Activated CD8-positive, alpha-beta memory T cell treated with anti-CD3 and anti-CD28 coated beads for 24 hours (primary cell): Measurements from ENCODE around the gene ZPBP.

Source experiments
- DNase-seq: peaks from one replicate; pipeline ENCODE4 v3.0.0-alpha.2; 2020

ZPBP gene

DNA sequence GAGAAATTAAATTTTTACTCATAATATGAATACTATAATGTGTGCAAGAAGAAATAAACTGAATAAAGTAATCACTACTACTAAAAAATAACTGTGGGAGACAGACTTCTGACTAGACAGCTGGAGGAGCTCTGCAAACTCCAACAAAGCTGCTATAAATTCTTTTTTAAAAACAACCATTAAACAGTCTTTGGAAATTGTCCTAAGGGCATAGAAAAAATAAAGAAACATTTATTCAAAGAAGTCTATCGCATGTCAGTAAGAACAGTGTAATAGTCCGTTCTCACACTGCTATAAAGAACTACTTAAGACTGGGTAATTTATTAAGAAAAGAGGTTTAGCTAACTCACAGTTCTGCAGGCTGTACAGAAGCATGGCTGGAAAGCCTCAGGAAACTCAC lies 56.0 kb downstream of the ZPBP start:
- DNase-seq, result no peak

DNA sequence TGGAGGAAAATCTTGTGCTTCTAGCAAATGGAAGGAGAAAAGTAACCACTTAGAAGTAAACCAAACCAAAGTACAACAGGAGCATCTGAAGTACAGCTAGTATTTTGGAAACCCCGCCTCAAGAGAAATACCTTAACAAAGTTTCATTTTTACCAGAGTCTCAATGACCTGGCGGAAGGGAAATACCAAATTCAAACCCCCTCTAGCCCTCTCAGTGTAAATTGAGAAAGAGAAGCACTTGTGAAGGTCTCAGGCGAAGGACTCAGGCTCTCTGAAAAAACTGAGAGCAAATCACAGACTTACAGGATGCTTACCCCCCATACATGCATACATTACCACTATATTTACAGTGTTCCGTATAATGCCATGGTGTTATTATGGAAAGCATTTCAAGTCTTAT lies 70.1 kb downstream of the ZPBP start:
- no peak for DNase-seq

DNA sequence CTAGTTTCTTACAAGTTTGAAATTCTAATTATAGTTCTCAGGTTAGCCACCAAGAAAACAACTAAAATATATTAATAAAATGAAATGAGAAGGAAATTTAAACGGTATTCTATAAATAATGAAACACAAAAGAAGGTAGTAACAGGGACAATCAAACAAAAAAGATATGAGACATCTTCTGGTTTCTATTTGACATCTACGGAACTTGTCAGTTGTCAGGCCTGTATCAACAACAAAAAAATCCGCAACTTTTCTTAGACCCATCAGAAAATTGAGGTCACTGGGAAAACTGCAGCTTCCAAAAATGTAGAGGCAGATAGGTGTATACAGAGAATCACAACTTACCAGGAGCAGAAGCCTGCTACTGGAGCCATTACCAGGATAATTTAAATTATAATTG lies 70.6 kb downstream of the ZPBP start:
- no peak for DNase-seq

DNA sequence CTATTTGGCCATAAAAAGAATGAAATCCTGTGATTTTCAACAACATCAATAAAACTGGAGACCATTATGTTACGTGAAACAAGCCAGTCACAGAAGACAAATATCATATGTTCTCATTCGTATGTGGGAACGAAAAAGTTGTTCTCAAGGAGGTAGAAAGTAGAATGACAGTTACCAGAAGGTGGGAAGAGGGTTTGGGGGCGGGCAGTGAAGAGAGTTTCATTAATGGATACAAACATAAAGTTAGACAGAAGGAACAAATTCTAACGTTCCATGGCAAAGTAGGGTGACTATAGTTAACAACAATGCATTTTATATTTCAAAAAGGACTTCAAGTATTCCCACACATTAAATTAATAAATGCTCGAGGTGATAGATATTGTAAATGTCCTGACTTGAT lies 97.4 kb downstream of the ZPBP start:
- no peak for DNase-seq

DNA sequence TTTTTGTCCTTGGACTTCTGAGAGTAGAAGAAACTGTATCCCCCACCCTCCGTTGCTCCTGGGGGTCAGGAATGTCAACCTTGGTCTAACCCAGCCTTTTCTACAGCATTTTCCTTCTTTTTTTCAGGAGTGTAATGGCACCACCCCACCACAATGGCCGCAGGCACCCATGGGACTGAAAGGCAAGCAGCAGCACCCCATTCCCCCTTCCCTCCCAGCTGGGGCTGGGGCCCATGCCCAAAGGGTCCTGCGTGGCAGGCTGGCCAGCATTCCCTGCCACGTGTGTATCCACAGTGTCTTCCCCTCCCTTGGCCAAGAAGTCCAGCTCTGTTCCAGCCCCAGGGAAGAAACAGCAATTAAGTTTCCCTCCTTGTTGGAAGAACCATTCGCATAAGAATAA lies 106.9 kb downstream of the ZPBP start:
- DNase-seq, result no peak

DNA sequence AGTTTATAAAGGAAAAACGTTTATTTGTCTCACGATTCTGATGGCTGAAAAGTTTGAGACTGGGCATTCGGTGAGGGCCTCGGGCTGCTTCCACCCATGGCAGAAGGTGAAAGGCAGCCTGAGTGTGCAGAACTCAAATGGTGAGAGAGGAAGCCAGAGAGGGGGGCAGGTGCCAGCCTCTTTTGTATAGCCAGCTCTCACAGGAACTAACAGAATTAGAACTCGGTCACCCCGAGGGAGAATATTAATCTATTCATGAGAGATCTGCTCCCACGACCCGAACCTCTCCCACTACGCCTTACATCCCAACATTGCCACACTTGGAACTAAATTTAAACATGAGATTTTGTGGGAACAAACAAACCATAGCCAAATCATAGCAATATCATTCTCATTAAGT lies 112.6 kb downstream of the ZPBP start:
- no peak for DNase-seq

DNA sequence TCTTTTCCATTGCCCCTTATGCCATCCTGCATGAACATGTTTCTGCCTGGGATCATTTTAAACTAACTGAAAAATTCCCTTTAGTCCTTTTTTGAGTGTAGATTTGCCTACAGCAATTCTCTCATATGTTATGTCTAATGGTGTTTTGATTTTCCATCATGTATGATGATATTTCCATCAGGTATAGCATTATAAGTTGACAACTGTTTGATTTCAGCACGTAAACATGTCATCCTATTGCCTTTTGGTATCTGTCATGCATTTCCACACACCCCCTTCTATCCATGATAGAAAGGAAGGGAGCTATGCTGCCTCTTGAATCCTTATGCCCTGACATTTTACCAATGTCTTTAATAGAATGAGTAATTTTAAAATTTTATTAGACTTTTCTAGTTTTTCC lies 116.8 kb downstream of the ZPBP start:
- DNase-seq, result no peak

DNA sequence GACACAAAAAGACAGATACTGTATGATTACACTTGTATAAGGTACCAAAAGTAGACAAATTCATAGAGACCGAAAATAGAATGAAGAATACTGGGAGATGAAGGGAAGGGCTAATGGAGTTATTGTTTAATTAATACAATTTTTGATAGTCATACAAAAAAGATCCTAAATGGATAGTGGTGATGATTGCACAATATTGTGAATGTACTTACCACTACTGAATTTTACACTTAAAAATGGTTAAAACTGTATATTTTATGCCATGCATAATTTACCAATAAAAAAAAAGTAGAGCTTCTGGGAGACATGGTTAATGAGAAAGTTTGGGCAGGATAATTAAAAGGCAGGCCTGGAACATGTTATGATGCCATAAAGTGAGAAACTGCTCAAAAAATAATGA lies 119.0 kb downstream of the ZPBP start:
- DNase-seq, result no peak

DNA sequence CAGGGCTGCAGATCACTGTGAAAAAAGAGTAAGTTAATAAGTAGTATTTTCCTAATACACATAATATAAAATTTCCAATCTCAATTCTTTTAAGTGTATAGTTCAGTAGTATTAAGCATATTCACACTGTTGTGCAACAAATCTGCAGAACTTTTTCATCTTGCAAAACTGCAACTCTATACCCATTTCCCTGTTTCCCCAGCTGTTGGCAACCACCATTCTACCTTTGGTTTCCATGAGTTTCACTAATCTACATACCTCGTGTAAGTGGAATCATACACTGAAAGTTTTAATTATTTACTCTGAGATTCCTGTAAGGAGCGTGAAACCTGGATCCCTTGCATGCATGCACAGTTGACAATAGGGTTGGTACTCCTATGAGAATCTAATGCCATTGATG lies 155.4 kb downstream of the ZPBP start:
- no peak for DNase-seq

DNA sequence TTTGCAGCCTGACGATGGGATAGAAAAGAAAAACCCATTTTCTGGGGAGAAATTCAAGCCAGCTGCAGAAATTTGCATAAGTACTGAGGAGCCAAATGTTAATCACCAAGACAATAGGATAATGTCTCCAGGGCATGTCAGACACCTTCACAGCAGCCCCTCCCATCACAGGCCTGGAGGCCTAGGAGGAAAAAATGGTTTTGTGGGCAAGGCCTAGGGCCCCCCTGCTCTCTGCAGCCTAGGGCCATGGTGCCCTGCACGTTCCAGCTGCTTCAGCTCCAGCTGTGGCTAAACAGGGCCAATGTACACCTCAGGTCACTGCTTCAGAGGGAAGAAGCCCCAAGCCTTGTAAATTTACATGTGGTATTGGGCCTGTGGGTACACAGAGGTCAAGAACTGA lies 161.4 kb downstream of the ZPBP start:
- DNase-seq, result no peak

DNA sequence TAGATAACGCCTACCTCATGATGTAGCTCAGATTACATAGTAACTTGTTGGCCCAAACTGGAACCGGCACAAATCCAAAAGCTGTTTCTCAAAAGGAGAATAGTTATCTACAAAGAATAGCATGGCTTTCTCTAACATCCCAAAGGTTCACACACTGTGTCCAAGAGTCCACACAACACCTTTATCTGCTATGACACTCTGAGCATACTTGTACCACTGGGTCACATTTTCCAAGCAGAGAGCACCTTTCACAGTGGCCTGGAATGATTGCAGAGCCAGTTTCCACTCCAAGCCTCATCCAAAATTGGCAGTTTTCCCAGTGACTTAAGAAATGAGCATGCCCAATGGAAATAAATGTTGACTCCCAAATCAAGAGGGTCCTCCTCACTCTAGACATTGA lies 164.3 kb downstream of the ZPBP start:
- no peak for DNase-seq

DNA sequence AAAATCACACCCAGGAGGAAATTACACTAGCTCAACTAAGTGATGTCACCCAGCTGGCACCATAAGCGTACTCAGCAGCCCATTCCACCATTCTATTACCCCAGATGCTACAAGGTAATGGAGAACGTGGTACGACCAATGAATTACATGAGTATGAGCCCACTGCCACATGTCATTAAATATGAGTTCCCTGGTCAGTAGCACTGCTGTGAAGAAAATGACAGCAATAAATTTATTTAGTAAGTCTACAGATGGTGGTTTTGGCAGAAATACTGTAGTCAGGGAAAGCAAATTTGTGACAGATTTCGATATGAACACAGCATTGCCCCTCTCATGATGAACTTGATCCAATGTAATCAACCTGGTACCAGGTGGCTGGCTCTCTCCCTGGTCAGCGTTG lies 165.4 kb downstream of the ZPBP start:
- no peak for DNase-seq

DNA sequence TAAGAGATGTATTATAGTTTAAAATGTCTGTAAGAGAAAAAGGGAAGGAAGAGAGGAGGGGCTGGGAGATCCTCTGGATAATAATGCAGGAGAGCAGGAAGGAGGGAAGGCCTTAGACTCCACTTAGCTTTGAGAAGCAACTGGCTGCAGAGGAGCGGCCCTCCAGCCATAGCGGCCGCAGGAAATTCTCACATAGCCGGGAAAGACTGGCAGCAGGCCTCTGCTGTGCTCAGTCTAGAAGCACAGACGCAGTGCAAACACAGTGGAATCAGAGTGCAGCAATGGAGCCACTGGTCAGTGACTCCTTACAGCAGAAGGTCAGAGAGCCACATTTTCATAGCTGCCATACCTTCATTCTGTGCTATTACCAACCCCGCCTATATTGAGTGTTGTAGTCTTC lies 166.3 kb downstream of the ZPBP start:
- DNase-seq, result no peak

DNA sequence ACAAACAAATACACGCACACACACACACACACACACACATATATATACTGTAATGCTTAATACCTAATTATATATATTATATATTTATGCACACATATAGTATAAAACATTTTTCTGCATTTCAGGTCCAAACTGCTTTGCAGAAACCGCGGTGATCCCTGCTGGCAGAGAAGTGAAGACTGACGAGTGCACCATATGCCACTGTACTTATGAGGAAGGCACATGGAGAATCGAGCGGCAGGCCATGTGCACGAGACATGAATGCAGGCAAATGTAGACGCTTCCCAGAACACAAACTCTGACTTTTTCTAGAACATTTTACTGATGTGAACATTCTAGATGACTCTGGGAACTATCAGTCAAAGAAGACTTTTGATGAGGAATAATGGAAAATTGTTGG lies 181.1 kb downstream of the ZPBP start:
- DNase-seq, result no peak

DNA sequence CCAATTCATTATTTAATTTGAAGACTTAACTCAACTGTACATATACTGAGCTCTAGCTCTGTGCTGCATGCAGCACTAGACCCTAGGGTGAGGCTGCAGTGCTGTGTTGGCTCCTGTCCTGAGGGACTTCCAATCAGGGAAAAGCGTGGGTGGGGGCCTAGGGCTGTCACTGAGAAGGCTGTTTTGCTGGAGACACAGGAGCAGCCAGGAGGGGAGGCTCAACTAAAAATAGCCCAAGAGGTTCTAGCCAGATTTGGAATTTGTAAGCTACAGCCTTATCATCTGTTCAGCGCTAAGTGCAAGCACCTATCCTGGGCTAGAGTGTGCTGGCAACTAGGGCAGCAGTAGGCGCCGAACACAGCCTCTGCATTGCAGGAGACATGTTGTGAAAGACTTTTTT lies 198.5 kb downstream of the ZPBP start:
- DNase-seq, result no peak

DNA sequence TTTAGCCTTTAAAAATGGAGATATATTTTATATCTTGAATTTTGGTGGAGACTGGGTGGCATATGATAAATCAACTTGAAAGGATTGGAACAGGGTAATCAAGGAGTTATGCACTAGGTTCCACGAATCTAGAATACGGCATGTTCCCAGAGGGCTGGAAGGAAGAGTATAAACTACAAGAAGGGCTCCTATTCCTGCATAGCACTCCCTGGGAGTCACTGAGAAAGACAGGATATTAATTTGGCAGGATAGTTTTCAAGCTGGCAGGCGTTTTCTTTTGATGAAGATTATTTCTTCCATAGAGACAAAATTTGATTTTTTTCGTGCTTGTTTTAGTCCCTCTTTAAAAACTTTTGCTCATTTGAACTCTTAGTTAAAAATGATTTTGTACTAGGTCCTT lies 199.9 kb downstream of the ZPBP start:
- no peak for DNase-seq

DNA sequence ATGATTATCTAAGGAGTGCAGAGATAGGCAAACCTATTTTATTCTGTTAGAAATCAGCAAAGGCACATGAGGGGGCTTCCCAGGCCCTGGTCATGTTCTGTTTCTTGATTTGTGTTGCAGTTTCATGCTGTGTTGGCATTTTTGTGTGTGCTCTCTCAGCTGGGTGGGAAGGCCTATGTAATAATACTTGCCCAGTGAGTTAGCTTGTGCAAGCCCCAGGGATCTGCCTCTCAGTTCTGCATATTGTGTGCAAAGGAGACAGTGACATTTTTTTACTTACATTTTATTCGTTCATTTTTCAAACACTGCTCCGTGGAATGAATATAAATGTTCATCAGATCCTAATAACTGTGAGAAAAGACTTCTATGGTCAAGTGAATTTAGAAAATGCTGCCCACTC lies 200.6 kb downstream of the ZPBP start:
- DNase-seq, result no peak
